ENCODE measurements around the gene PTGER1. TPM values are rescaled to one million over a fixed set of nuclear protein-coding genes. Genes with fewer than 3 reads are reported as not detected.
A peak's percentile ranks its signal among the peaks of the same experiment; 100 is the strongest.

Gene PTGER1
- total and polyA plus RNA-seq, 2 of the 13 experiments (the other 11 are each of a cell fraction or from before 2014, with no cell fraction given) = 0.13 TPM; not detected in 1

DNA sequence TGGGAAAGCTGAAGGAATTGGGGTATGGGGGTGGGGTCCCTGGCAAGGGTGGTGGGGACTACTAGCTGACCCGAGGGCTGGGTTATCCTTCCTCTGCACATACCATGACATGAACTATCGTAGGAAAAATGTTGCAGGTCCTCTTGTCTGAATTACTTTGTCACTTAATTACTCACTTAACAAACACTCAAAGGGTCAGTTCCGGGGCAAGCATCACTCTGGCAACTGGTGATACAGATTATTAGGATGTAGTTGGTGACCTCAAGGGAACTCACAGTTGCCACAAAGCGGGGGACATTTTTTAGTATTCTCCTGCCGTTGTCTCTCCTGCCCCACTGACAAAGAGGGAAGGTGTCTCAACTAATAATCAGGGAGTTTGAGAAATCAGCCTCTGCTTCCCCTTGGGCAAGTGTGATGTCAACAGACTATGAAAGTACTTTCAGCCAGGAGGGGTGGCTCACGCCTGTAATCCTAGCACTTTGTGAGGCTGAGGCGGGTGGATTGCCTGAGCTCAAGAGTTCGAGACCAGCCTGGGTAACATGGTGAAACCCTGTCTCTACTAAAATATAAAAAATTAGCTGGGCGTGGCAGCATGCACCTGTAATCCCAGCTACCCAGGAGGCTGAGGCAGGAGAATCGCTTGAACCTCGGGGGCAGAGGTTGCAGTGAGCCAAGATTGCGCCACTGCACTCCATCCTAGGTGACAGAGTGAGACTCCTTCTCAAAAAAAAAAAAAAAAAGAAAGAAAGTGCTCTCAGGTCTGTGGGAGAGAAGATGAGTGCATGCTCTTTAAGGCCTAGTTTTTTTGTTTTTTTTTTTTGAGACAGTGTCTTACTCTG, 32.8 kb upstream of the PTGER1 start:
- no peak overlapping the region; the same call in 1 of the 2 replicates for H3K4me2 ChIP-seq (ENCODE audit: low read depth, low read length)
- DNase-seq (ENCODE audit: low spot score) = peak; percentile 71
- no peak for FAIRE-seq
- no peaks in the 10 kb centered on the region for H3K9me3 ChIP-seq (ENCODE audit: low read length)
- H3K9ac ChIP-seq (ENCODE audit: insufficient read depth, low read depth, low read length) = no peak overlapping the region
- ATAC-seq = peak; percentile 4; the same call in 2 of the 3 replicates
- peaks cover 98% of the 10 kb centered on the region for H3K4me1 ChIP-seq (ENCODE audit: insufficient read depth, low read length)
- H3K27ac ChIP-seq (ENCODE audit: extremely low read length, insufficient read depth, low read length) = no peak overlapping the region
- TF ChIP-seq NR2F1 (CRISPR knock-in tag; IDR thresholded peaks at IDR 0.05) (peak in 1 of 2 experiments; percentile 30; a peak in 1 of 4 replicates), FOSL2 (CRISPR knock-in tag; IDR thresholded peaks at IDR 0.05) (peak; percentile 43; the same call in 1 of the 2 replicates), NFE2L1 (CRISPR knock-in tag; IDR thresholded peaks at IDR 0.05; ENCODE audit: borderline replicate concordance) (no peak), RARA (CRISPR knock-in tag; IDR thresholded peaks at IDR 0.05) (peak; percentile 77), RFX1 (IDR thresholded peaks at IDR 0.05) (peak; percentile 33; the same call in 1 of the 2 replicates)
- TF ChIP-seq, protein P1, sequence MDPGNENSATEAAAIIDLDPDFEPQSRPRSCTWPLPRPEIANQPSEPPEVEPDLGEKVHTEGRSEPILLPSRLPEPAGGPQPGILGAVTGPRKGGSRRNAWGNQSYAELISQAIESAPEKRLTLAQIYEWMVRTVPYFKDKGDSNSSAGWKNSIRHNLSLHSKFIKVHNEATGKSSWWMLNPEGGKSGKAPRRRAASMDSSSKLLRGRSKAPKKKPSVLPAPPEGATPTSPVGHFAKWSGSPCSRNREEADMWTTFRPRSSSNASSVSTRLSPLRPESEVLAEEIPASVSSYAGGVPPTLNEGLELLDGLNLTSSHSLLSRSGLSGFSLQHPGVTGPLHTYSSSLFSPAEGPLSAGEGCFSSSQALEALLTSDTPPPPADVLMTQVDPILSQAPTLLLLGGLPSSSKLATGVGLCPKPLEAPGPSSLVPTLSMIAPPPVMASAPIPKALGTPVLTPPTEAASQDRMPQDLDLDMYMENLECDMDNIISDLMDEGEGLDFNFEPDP (CRISPR knock-in tag; conservative IDR thresholded peaks at IDR 0.05) = no peak
- TF ChIP-seq, protein P2, sequence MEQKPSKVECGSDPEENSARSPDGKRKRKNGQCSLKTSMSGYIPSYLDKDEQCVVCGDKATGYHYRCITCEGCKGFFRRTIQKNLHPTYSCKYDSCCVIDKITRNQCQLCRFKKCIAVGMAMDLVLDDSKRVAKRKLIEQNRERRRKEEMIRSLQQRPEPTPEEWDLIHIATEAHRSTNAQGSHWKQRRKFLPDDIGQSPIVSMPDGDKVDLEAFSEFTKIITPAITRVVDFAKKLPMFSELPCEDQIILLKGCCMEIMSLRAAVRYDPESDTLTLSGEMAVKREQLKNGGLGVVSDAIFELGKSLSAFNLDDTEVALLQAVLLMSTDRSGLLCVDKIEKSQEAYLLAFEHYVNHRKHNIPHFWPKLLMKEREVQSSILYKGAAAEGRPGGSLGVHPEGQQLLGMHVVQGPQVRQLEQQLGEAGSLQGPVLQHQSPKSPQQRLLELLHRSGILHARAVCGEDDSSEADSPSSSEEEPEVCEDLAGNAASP (CRISPR knock-in tag; IDR thresholded peaks at IDR 0.05; ENCODE audit: borderline replicate concordance) = peak; percentile 59; the same call in 1 of the 2 replicates
- H3K36me3 ChIP-seq (replicated peaks in 1 of 2; ENCODE audit: control insufficient read depth in 1 of 2, insufficient read depth in 2 of 2, low read length in 2 of 2) = no peaks in the 10 kb centered on the region
- WGBS (ENCODE audit: low lambda C conversion rate) = 18% methylated on average over 10 of the region's 12 CpGs
- no TSS peak for BruUV-seq (replicated peaks)
- intact Hi-C loops (cut with micrococcal nuclease; ENCODE audit: unreplicated experiment) = no loop called here
- H3K27me3 ChIP-seq (ENCODE audit: control insufficient read depth in 1 of 2, insufficient read depth in 2 of 2, low read length in 2 of 2) = no peaks in the 10 kb centered on the region
- no peaks in the 10 kb centered on the region for H3K79me2 ChIP-seq (ENCODE audit: insufficient read depth, low read length)
- in situ Hi-C loops (cut with HindIII; ENCODE audit: extremely low pct_ligation_motif_present, low pct_unique_long_range_greater_than_20kb) = no loop called here
- ChIA-PET CTCF (ENCODE audit: low intra/inter-chr PET ratio, low total read pairs) (no interaction called here), POLR2A (interaction anchor here (0.7 to 3.5 kb wide), 3 partner anchors 8 to 47 kb away, joined by 3 to 41 read pairs (median 5); partner anchors contain the start of gene DNAJB1)
- H3K4me3 ChIP-seq (replicated peaks in 1 of 3; ENCODE audit: insufficient read depth in 1 of 3, low read depth in 2 of 3, low read length in 3 of 3) = no peak overlapping the region
- no peaks in the 10 kb centered on the region for H4K20me1 ChIP-seq (ENCODE audit: insufficient read depth, low read length)
- no peak overlapping the region for H2AFZ ChIP-seq (ENCODE audit: low read length)
